Peyer's patch (tissue), 4 donors: ENCODE measurements around the gene TCF15. TPM values are rescaled to one million over a fixed set of nuclear protein-coding genes. Genes with fewer than 3 reads are reported as not detected.

Experiments used
- DNase-seq, 3 donors: peaks; one replicate each; pipeline ENCODE4 v3.0.0-alpha.2; 2017 to 2019
- H3K27ac ChIP-seq, 4 donors: fragments of 200-600 bp; sonication (generic); one replicate each; pipeline ENCODE4 v1.5.1; 2016 to 2019
- H3K27me3 ChIP-seq, 2 donors: fragments of 200-600 bp; sonication (generic); one replicate each; pipeline ENCODE4 v1.5.1; 2019
- H3K36me3 ChIP-seq, 3 donors: fragments of 200-600 bp; sonication (generic); one replicate each; pipeline ENCODE4 v1.5.1; 2016 to 2019
- H3K4me1 ChIP-seq, 4 donors: fragments of 200-600 bp; sonication (generic); one replicate each; pipeline ENCODE4 v1.5.1; 2016 to 2019
- H3K4me3 ChIP-seq, 4 donors: fragments of 200-600 bp; sonication (generic); 1 replicate in 3 of 4; 2 replicates in 1 of 4; pipeline ENCODE4 v1.5.1; 2016 to 2019; ENCODE audit warnings: mild to moderate bottlenecking in 1 of 4
- H3K9me3 ChIP-seq, 4 donors: fragments of 200-600 bp; sonication (generic); one replicate each; pipeline ENCODE4 v1.5.1; 2016 to 2019; ENCODE audit warnings: mild to moderate bottlenecking in 1 of 4
- POLR2A ChIP-seq, 2 donors: fragments of 450-650 bp; IDR thresholded peaks; one replicate each; pipeline ENCODE4 v1.5.1; 2017; ENCODE audit warnings: antibody characterized with exemption in 2 of 2, mild to moderate bottlenecking in 2 of 2, moderate library complexity in 2 of 2
- total RNA-seq, 4 donors: library from RNA; depleted of rRNA; stranded (reverse); fragments of >200 nt; gene quantifications; one replicate each; pipeline ENCODE4 v1.1.0, GENCODE V29; 2016
- TF ChIP-seq, protein P1 (sequence below), 6 experiments: fragments of 450-650 bp in 4 of 6; fragments of 200-600 bp in 2 of 6; sonication (generic) in 1 of 6; IDR thresholded peaks; one replicate each; pipeline ENCODE4 v1.5.1; 2017 to 2019; ENCODE audit warnings: antibody characterized with exemption in 6 of 6, mild to moderate bottlenecking in 3 of 6, moderate library complexity in 1 of 6

Gene TCF15
- total RNA-seq, 4 donors from 2014 or later: not detected

GRCh38 chr20:597560-597959 lies 12.5 kb downstream of the TCF15 start:
- no peak for DNase-seq
- Histone ChIP-seq H3K27ac (no peak overlapping the region), H3K4me3 (no peak overlapping the region), H3K4me1 (no peaks in the 10 kb centered on the region), H3K36me3 (no peaks in the 10 kb centered on the region), H3K9me3 (no peaks in the 10 kb centered on the region), H3K27me3 (no peaks in the 10 kb centered on the region)
- TF ChIP-seq POLR2A (IDR thresholded peaks at IDR 0.05): no peak
- TF ChIP-seq, protein P1, sequence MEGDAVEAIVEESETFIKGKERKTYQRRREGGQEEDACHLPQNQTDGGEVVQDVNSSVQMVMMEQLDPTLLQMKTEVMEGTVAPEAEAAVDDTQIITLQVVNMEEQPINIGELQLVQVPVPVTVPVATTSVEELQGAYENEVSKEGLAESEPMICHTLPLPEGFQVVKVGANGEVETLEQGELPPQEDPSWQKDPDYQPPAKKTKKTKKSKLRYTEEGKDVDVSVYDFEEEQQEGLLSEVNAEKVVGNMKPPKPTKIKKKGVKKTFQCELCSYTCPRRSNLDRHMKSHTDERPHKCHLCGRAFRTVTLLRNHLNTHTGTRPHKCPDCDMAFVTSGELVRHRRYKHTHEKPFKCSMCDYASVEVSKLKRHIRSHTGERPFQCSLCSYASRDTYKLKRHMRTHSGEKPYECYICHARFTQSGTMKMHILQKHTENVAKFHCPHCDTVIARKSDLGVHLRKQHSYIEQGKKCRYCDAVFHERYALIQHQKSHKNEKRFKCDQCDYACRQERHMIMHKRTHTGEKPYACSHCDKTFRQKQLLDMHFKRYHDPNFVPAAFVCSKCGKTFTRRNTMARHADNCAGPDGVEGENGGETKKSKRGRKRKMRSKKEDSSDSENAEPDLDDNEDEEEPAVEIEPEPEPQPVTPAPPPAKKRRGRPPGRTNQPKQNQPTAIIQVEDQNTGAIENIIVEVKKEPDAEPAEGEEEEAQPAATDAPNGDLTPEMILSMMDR (IDR thresholded peaks at IDR 0.05): no peak

DNA sequence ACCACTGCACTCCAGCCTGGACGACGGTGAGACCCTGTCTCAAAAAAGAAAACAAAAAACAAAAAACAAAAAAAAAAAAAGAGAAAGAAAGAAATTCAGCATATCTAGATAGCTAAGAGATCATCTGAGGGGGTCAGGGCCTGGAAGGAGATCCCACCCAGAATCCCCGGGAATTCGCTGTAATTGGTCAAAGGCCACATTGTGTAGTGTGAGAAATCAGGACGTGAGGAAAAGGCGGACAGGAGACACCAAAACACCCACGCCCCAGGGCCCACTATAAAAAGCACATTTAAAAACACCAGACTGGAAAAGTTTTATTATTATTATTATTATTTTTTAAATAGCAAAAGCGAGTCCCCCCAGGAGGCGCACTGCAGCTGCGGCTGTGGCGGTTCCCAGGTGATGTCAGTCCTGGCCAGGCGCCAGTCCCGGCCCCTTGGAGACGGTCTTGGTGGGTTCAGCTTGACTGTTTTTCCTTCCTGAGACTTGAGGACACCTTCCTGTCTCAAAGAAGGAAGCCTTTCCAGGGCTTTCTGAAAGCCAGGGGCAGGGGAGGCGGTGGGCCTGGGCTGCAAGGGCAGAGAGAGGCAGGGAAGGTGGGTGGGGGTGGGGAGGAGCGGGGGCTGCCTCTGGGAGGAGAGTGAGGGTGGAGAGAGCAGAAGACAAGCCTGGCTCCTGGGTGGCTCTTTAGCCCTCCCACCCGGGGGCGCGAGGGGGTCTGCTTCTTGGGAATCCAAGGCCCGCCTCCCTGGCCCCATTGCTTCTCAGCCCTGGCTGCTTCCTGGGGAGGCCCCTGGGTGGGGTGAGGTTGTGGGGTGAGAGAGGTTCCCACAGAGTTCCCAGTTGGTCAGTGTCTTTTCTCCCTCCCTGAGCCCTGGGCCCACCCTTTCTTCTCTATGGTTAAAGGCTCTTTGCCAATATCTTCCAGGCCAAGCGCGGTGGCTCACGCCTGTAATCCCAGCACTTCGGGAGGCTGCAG lies 14.5 kb downstream of the TCF15 start:
- Histone ChIP-seq H3K27ac (no peak overlapping the region), H3K4me3 (no peak overlapping the region), H3K36me3 (no peaks in the 10 kb centered on the region), H3K27me3 (no peaks in the 10 kb centered on the region), H3K4me1 (no peaks in the 10 kb centered on the region), H3K9me3 (no peaks in the 10 kb centered on the region)
- no peak for TF ChIP-seq POLR2A (IDR thresholded peaks at IDR 0.05)
- TF ChIP-seq, protein P1 (IDR thresholded peaks at IDR 0.05): no peak
- DNase-seq: peak in 1 of 3 donors; percentile 32

GRCh38 chr20:592506-592905 lies 17.6 kb downstream of the TCF15 start:
- H3K4me3 ChIP-seq: no peak overlapping the region
- no peaks in the 10 kb centered on the region for H3K4me1 ChIP-seq
- peak in 1 of 3 donors; percentile 27 for DNase-seq
- H3K36me3 ChIP-seq: no peaks in the 10 kb centered on the region
- no peak for TF ChIP-seq POLR2A (IDR thresholded peaks at IDR 0.05)
- H3K27ac ChIP-seq: no peak overlapping the region
- H3K27me3 ChIP-seq: no peaks in the 10 kb centered on the region
- no peaks in the 10 kb centered on the region for H3K9me3 ChIP-seq

DNA sequence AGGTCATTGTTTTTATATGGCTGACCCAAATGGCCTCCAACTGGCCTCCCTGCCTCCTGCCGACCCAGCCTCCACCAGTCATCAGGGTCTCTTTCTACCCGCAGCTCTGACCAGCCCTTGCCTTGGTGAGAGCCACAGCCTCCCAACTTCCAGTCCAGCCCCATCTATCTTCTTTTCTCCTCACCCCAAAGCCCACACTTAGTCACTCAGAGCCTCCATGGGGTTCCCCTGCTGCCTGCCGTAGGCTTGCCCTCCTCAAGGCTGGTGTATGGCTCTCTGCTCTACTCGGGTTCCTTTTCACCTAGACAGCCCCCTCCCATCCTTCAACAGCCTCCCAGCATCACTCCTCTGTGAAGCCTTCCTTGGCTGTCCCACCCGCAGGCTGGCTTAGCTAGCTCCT lies 18.2 kb downstream of the TCF15 start:
- TF ChIP-seq, protein P1 (IDR thresholded peaks at IDR 0.05): no peak
- no peak for TF ChIP-seq POLR2A (IDR thresholded peaks at IDR 0.05)
- no peaks in the 10 kb centered on the region for H3K9me3 ChIP-seq
- peak in 1 of 3 donors; percentile 23 for DNase-seq

DNA sequence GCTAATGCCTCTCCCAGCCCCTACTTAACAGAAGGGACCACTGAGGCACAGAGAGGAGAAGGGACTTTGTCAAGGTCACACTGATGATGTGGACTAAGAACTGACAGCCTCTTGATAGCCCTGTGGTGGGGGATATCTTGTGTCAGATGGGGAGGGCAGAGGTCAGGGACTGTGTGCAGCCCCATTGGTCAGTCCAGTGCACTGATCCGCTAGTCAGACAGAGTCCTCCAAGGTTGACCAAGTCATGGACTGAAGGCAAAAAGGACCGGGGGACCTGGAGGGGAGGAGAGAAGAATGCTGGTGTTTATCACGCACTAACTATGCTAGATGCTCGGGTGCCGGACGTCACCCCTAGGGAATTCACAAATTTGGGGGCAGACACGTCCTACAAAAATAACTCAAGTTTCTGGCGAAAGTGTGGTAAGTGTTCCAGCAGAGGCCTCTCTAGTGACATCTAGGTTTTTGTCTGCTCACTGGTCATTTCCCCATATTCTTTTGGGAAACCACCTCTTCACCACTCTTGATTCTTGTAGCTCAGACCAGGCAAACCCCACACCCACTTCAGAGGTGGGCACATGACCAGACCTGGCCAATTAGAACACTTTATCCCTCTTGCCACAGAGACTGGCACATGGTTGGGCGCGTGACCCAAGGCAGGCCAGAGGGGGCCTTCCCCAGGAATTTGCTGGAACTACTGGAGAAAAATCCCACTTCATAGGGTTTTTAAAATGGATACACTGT lies 21.0 kb downstream of the TCF15 start:
- TF ChIP-seq POLR2A (IDR thresholded peaks at IDR 0.05): no peak
- TF ChIP-seq, protein P1 (IDR thresholded peaks at IDR 0.05): no peak
- no peaks in the 10 kb centered on the region for H3K36me3 ChIP-seq
- H3K4me1 ChIP-seq: no peaks in the 10 kb centered on the region
- H3K4me3 ChIP-seq: no peak overlapping the region
- H3K9me3 ChIP-seq: no peaks in the 10 kb centered on the region
- peak in 1 of 3 donors; percentile 26 for DNase-seq
- no peaks in the 10 kb centered on the region for H3K27me3 ChIP-seq
- no peak overlapping the region for H3K27ac ChIP-seq

More for the DNA sequence above, 18.2 kb downstream of the TCF15 start:
- no peak overlapping the region for H3K4me3 ChIP-seq
- H3K36me3 ChIP-seq: no peaks in the 10 kb centered on the region
- no peaks in the 10 kb centered on the region for H3K27me3 ChIP-seq
- no peak overlapping the region for H3K27ac ChIP-seq
- H3K4me1 ChIP-seq: no peaks in the 10 kb centered on the region

GRCh38 chr20:588476-588875 lies 21.6 kb downstream of the TCF15 start:
- DNase-seq: no peak
- Histone ChIP-seq H3K27ac (no peak overlapping the region), H3K27me3 (no peaks in the 10 kb centered on the region), H3K36me3 (no peaks in the 10 kb centered on the region), H3K4me1 (no peaks in the 10 kb centered on the region), H3K4me3 (no peak overlapping the region), H3K9me3 (no peaks in the 10 kb centered on the region)
- no peak for TF ChIP-seq POLR2A (IDR thresholded peaks at IDR 0.05)
- TF ChIP-seq, protein P1 (IDR thresholded peaks at IDR 0.05): no peak
